Measurements from ENCODE around the gene ACTN1.

ACTN1 gene

GRCh38 chr14:68968051-68968450 lies 11.1 kb downstream of the ACTN1 start:
- FAIRE-seq = no peak

DNA sequence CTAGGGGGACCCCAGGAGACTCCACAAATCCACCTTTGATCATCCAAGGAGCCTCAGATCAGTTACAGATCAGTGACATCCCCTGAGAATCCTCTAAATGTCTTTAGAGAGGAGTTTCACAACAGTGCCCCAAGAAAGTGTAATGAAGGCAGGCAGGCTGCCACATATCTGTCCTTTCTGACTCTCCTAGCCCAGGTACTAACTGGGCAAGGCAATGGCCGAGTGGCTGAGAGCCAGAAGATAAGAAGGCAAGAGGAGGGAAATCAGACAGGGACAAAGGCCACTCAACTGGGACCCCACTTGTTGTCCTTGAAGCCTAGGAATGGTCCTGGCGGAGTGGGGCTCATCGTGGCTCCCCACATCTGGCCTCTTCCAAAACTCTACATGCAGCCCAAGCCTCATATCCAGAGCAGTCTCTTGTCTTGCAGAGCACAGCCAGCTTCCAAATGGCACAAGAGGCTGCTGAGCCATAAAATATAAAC lies 11.6 kb downstream of the ACTN1 start:
- no peak for FAIRE-seq

GRCh38 chr14:68966872-68967301 lies 12.2 kb downstream of the ACTN1 start:
- FAIRE-seq = no peak

- FAIRE-seq = no peak
These were observed 13.8 kb downstream of the ACTN1 start for GRCh38 chr14:68965261-68965761.

DNA sequence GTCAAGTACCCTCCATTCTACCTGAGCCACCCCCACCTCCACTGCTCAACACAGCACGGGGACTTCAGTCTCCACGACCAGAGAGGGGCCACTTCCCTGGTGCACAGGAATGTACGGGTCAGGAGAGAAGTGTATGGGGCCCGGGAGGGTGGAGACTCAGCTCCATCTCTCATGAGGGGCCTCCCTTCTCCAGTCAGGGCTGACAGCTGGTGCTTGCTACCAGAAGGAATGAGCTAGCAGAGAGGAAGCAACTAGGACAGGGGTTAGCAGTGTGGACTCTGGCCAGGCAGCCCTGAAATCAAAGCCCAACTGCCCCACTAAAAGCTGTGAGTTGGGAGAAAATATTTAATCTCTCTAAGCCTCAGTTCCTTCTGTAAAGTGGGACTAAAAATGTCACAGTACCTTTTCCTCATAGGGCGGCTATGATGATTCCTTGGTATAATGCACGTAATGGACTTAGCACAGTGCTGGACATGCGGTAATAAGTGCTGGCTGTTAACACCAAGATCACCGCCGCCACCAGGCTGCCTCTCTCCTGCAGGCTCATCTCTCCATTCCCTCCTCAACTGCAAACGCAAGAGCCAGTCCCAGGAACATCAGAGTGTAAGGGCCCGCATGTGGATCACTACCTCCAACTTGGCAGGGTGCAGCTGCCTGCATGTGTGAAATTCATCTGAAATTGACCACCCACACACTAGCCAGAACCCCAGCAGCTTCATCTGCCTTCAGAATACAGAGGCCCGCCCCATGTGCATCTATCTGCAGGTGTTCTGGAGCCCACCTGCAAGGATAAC lies 14.6 kb downstream of the ACTN1 start:
- no peak for FAIRE-seq

DNA sequence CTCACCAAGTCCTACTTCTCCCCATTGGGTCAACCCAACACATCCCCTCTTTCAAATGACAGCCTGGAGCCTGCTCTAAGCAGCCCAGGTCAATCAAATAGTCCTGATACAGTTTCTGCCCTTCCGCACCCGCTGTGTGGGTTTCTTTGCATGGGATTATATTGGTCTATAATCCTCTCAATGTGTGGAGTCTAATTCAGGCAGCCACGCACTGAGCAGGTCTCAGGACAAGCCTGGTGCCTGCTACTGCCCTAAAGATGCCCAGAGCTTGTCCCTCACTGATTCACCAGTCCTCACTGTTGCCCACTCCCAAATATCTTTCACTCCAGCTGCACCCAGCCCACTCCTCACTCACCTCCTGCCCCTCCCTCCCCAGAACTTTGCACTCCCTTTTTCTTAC lies 16.4 kb downstream of the ACTN1 start:
- no peak for FAIRE-seq

DNA sequence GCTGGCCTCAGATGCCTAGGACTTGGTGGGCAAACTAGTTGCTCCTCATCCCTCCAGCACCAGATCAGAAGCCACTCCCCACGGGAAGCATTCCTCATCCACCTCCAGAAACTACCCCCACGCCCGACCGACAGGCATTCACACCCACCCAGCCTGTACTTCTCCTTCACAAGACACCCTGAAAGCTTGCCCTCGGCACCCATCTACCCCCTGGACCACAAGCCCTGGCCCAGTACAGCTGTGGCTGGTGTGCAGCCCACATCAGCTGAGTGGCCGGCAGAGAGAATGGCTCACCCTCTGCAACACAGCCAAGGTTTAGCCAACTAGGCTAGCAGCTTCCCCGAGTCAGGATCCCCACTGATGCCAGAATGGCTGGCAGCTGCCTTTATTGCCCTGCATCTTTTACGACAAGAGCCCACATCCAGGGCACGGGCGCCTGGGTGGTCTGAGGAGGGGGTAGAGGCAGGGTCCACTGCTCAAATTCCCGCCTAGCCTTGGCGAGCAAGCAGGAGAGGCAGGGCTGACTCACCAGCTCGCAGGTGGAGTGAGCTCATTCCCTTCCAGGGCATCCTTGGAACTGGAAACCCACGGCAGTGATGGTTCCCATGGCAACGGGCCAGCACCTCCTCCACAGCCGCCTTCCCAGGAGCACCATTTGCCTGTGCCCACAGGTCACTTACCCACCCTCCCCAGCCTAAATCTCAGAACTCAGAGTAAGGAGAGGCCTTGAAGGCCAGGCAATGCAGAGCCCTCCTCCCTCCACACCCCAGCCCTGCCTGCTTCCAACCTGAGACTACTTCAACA lies 17.1 kb downstream of the ACTN1 start:
- no peak for FAIRE-seq

DNA sequence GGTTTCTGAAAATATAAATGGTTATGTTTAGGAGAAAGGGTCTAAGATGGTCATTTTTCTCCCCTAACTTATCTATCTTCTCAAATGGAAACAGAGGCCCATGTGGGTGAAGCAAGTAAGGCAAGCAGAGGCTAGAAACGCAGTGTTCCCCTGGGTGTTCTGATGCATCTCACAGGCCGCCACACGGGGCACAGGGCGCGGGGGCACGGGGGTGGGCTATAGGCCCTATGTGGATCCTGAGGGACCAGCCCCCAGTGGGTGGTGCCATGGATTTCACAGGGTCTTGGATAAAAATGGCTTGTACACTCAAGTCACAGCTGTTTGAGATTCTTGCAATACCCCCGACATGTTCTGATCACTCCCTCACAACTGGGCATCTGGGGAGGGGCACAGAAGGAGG lies 17.7 kb downstream of the ACTN1 start:
- FAIRE-seq = no peak

DNA sequence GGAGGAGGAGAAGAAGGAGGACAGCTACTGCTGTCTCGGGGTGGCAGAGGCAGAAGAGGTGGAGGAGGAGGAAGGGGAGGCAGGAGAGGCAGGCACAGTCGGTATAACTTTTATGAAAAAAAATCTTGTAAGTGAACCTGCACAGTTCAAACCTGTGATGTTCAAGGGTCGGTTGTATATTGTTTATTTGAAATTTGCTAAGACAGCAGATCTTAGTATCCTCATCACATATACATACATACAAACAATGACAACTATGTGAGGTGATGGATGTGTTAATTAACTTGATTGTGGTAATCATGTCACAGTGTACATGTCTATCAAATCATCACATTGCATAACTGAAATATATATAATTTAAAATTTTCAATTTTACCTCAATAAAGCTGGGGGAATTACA lies 19.0 kb downstream of the ACTN1 start:
- FAIRE-seq = peak; percentile 3

DNA sequence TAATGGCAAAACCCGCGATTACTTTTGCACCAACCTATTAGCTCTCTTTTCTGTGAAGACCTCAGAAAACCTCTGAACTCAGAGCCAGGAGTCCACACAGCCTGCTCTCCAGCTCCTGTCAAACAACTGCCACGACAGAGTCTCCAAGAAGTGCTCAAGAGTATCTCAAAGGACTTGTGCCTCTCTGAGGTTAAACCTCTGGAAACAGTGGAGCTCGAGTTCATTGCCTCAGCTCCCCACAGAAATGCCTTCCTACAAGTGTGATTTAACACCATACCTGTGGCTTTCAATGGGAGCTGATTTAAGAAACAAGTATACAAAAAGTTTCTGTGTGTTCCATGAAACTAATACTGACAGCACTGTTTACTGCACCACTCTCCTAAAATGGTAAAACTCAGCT lies 20.1 kb downstream of the ACTN1 start:
- no peak for FAIRE-seq

DNA sequence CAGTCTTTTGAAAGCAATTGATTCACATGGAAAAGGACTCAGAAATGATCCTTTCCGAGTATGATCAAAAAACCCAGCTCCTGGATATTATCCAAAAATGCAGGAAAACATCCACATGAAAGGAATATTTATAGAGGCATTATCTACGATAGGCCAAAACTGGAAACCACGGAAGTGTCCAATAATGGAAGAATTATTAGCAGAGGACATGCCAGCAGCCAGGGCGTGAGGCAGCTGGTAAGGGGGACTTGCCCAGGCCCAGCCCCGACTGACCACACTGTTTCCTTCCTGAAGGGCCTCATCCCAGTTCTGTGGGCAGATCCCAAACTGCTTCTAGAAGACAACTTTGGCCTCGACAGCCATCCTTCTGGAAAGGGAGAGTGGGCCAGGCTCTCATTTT lies 20.5 kb downstream of the ACTN1 start:
- no peak for FAIRE-seq

DNA sequence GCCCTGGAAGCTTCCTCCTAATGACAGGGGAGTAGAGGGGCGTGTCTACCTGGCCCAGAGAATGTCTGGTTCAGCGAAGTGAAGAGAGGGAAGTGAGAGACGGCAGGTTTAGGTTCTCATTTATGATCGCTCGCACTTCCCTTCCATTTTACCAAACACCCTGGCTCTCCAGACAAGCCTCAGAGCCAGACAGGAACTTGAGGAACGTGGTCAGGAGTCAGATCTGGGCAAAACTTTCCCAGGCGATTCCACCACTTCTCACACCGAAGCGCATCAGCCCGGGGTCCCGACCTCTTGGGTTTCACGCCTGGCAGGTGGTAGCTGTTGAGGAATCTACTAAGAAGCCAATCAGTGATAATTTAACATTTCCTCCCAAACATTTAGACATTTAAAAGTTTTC lies 21.3 kb downstream of the ACTN1 start:
- FAIRE-seq = no peak

GRCh38 chr14:68956724-68957123 lies 22.4 kb downstream of the ACTN1 start:
- FAIRE-seq = no peak

DNA sequence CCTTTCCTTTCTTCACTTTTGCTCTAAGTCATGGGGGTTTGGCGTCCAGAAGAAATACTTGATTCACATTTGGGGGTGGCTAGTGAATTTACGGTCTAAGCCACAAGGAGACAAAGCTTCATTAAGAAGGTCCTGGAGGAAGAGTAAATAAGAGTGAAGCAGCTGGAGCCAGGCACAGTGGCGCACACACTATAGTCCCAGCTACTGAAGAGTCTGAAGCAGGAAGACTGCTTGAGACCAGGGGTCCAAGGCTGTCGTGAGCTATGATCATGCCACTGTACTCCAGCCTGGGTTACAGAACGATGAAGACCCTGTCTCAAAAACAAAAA lies 23.3 kb downstream of the ACTN1 start:
- no peak for FAIRE-seq

DNA sequence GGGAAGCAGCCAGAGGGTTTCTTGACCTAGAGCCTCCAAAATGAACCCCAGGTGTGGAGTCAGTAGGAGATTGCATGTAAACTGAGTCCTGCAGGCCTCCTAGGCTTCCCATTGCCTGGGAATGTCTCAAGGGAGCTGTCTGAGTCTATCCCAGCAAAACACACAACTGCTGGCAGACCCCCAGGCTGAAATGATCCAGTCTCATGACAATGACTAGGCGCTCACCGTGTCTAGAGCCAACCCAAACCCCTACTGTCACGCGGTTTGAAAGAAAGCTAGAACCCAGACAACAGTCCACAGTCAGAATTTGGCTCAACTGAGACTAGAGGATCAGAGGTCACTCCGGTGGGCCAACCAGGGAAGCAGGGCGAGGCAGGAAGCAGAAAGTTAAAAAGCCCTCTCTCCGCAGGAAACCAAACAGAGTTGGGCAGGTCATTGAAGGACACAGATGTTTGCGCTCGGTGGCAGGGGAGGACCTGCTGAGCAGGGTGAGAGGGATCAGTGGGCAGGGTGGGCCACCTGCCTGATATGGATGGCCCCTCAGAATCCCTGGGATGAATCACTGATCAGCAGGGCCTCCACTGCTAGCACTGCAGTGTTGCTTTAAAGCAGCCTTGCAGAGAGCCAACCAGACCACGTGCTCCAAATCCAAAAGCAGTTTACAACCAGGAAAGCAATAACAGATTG lies 23.8 kb downstream of the ACTN1 start:
- FAIRE-seq = no peak

DNA sequence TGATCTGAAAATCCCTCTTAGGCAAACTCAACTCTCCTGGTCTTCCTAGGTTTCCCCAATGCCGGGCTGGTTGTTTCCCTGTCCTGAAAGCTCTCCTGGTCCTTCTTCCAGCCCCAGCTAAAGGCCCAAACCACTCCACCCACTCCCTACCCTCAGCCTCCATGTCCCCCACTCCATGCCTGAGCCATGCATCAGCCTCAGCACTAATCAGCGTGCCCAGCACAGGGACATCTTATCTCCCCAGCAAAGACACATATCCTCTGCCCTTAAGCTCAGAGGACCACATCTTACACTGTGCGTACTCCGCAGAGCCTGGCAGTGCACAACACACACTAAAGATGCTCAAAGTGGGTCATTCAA lies 25.9 kb downstream of the ACTN1 start:
- no peak for FAIRE-seq

- FAIRE-seq = no peak
These were observed 26.4 kb downstream of the ACTN1 start for GRCh38 chr14:68952531-68953195.

- FAIRE-seq = no peak
These were observed 27.1 kb downstream of the ACTN1 start for GRCh38 chr14:68951800-68952530.

DNA sequence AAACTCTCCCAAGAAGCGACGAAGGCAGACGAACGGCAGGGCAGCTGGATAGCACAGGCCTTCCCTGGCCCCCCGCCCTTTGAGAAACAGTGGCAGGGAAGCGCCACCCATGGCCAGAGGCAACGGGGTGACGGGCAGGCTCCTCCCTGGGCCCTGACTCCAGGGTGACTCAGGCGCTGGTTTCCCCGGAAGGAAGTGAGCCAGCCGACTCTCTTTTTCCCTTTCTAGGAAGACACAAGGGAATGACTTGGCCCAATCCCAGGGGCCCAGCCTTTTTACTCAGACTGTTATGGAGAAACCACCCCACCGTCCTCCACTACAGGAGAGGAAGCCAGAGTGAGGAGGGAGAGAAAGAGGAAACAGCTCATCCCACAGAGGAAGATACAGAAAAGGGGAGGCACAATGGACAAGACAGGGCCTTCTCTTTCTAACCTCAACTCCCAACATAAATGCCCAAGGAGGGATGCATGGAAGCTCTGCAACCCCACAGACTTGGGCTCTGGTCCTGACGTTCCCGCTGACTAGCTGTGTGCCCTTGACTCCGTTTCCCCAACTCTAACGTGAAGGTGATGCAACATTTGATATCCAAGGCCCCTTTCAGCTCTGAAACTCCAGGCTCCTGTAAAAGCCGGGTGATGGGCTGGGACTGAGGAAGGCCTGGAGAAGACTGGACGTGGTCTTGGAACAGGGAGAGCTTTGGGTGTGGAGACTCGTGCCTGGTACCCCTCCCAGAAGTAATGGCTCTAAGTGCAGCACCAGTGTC lies 27.9 kb downstream of the ACTN1 start:
- no peak for FAIRE-seq

- no peak for FAIRE-seq
These were observed 29.0 kb downstream of the ACTN1 start for GRCh38 chr14:68950111-68950510.

DNA sequence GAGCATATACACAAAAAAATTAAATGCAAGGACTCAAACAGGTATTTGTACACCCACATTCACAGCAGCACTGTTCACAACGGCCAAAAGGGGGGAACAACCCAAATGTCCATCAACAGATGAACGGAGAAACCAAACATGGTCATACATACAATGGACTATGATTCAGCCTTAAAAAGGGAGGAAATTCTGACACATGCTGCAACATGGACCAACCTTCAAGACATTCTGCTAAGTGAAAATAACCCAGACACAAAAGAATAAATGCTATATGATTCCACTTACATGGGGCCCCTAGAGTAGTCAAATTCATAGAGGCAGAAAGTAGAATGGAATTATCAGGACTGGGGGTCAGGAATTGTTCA lies 29.5 kb downstream of the ACTN1 start:
- FAIRE-seq = no peak
